NCI-H2227 (cell line): ENCODE results near the gene DSCAML1.

ENCODE experiments used
- DNase-seq: peaks from one replicate; lab custom pipeline; 2025; ENCODE audit not compliant: unreplicated experiment; lab: John Stamatoyannopoulos, UW

DSCAML1 gene

GRCh38 chr11:117702946-117703598, 93.9 kb downstream of the DSCAML1 start:
- no peak for DNase-seq

- no peak for DNase-seq
These were observed 95.2 kb downstream of the DSCAML1 start for GRCh38 chr11:117701781-117702180.

- DNase-seq: no peak
These were observed 96.5 kb downstream of the DSCAML1 start for GRCh38 chr11:117700551-117700950.

GRCh38 chr11:117697319-117697718, 99.7 kb downstream of the DSCAML1 start:
- DNase-seq: no peak

- DNase-seq: no peak
These were observed 100.5 kb downstream of the DSCAML1 start for GRCh38 chr11:117696540-117696939.

GRCh38 chr11:117693344-117693743, 103.7 kb downstream of the DSCAML1 start:
- no peak for DNase-seq

DNA sequence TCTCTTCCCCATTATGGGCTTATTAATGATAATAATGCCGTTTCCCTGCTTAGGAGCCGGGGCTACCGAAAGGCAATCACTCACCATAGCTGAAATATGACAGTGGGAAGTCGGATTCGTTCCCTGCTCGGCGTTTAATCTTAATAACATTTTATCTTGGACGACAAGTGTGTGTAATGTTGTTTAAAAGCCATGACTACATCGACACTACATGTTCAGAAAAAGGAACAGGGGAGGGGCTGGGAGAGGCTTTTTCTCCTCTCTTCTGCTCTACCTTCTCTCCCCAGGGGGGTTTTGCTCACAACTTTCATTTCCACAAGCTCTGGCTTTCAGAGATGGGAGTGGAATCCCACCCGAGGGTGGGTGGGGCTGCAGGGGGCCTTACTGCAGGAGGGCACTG, 105.5 kb downstream of the DSCAML1 start:
- peak; percentile 22 for DNase-seq

- no peak for DNase-seq
These were observed 105.8 kb downstream of the DSCAML1 start for GRCh38 chr11:117691218-117691514.

- no peak for DNase-seq
These were observed 106.4 kb downstream of the DSCAML1 start for GRCh38 chr11:117690484-117691217.

GRCh38 chr11:117688255-117688797, 108.7 kb downstream of the DSCAML1 start:
- no peak for DNase-seq

DNA sequence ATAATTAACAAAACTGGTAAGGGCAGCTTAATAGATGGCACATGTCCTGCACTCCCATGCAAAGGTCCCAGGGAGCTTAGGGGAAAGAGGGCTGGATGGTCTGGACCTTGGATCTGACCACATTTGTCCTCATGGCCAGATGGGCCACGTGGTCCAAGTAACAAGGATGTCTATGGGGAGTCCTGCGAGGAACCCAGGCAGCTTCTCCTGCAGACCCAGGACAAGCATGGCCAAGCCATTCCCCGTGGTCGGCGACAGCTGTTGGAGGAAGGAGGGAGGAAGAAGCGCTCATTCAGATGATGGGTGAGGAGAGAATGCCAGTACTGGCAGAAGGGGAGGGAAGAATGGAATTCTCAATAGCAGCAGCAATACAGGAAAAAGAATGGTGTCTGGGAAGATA, 109.2 kb downstream of the DSCAML1 start:
- DNase-seq: no peak

GRCh38 chr11:117686711-117687110, 110.3 kb downstream of the DSCAML1 start:
- no peak for DNase-seq

GRCh38 chr11:117685566-117685965, 111.5 kb downstream of the DSCAML1 start:
- DNase-seq: no peak

GRCh38 chr11:117684731-117685130, 112.3 kb downstream of the DSCAML1 start:
- DNase-seq: no peak

DNA sequence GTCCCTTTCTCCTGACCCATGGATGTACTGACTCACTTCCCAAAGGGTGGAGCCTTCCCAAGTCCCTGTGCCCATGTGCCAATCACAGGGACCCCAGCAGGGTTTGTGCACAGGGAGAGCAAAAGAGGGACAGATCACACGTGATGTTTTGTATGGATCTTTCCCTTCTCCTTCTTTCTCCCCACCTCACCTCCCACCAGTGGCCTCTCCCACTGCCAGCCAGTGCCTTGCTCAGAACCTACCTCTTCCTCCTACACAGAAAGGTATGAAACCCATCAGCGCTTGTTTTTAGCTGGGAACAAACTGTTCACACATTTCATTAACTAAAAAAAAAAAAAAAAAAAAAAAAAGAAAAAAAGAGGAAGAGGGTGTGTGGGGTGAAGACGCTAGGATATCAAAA, 112.9 kb downstream of the DSCAML1 start:
- no peak for DNase-seq

GRCh38 chr11:117681438-117681837, 115.6 kb downstream of the DSCAML1 start:
- DNase-seq: no peak

- no peak for DNase-seq
These were observed 117.6 kb downstream of the DSCAML1 start for GRCh38 chr11:117679461-117679860.

DNA sequence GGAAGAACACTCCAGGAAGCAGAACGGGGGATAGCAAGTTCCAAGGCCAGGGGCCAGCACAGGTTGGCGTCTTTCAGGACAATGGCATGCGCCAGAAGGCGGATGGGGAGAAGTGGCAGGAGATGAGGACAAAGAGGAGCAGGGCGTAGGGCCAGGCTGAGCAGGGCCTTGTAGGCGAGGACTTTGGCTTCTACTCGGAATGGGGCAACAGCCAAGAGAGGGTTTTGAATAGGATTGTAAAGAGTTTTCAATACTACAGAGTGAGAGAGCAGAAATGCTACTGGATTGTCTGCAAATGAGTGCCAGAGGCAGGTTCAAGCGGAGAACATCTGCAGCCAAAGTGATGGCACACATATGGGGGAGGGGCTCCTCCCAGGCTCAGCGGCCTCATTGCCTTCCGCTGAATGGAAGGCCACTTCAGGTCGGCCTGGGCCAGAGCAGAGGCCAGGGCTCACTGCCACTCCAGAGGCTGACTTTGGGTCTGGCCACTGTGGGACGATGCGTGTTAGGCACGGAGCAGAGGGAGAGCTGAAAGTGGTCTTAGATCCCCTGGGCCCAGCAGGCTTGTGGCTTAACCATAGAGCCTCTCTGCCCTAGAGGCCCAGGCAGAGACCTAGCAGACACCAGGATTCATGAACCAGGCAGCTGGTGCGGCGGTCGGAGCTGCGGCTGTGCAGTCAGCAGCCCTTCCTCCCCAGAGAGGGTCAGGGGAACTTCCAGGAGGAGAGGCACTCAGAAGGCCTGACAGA, 118.2 kb downstream of the DSCAML1 start:
- no peak for DNase-seq

- DNase-seq: no peak
These were observed 119.2 kb downstream of the DSCAML1 start for GRCh38 chr11:117677729-117678310.

DNA sequence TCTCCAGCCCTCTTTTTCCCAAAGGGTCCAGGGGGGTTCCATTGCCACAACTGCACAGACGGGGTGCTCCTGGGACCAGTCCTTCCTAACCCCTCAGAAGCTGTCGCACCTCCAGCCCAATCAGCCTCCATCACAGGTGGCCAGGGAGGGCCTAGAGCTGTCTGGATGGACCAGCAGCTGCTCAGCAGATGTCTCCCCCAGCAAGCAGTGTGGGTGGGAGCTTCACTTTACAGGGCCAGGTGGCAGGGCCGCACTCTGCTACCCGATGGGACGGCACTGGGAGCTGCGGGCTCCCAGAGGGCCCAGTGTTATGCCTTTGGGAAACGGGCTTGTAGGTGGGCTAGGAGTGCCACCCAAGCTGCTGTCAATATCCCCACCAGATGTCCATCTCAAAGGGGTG, 120.5 kb downstream of the DSCAML1 start:
- DNase-seq: no peak

GRCh38 chr11:117673602-117674001, 123.4 kb downstream of the DSCAML1 start:
- DNase-seq: peak; percentile 13

DNA sequence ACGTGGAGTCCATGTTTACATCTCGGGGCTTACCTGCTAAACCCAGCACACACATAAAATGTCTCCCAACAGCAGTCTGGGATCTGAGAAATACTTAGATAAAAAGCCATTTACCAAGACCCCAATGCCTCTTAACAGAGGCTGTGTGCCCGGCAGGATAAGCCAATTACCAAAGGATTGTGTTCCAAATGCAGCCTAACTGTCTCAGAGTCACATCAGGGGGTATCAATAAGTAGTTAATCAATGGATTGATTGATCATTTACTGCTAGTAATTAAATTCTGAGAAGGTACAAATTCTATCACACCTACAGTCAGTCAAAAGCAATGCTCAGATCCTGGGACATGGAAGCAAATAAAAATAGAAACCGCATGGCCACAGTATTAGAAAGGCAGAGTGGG, 125.6 kb downstream of the DSCAML1 start:
- no peak for DNase-seq
